CD4-positive, alpha-beta memory T cell (primary cell): ENCODE data around the gene JAKMIP2. TPM values are rescaled to one million over a fixed set of nuclear protein-coding genes. Genes with fewer than 3 reads are reported as not detected.

Experiments used
- CTCF ChIA-PET: fragments of 350-600 bp; sonication (Branson Sonifier 250); formaldehyde crosslinking; loops from one replicate; lab custom pipeline; 2021; ENCODE audit warnings: inconsistent platforms; ENCODE audit not compliant: partially characterized antibody; lab: Charles Lee
- POLR2A ChIA-PET: fragments of 350-600 bp; sonication (Branson Sonifier 250); formaldehyde crosslinking; loops from one replicate; lab custom pipeline; 2021; ENCODE audit not compliant: partially characterized antibody; lab: Charles Lee
- DNase-seq, 5 donors: peaks; one replicate each; pipeline versions ENCODE4 v3.0.0 to v3.0.0-alpha.2; 2020 to 2022; ENCODE audit warnings: mixed read lengths in 1 of 5
- H3K27ac ChIP-seq: one replicate; pipeline ENCODE4 v1.7.0; 2013; ENCODE audit warnings: low read depth, low read length
- H3K27me3 ChIP-seq: 2 replicates; pipeline ENCODE4 v1.7.0; 2013; ENCODE audit warnings: mild to moderate bottlenecking, low read length, moderate library complexity; ENCODE audit not compliant: insufficient read depth
- H3K36me3 ChIP-seq: 2 replicates; pipeline ENCODE4 v1.7.0; 2013; ENCODE audit warnings: mild to moderate bottlenecking, low read length, moderate library complexity; ENCODE audit not compliant: insufficient read depth
- H3K4me1 ChIP-seq: 2 replicates; pipeline ENCODE4 v1.7.0; 2013; ENCODE audit warnings: mild to moderate bottlenecking, low read length, moderate library complexity; ENCODE audit not compliant: insufficient read depth
- H3K4me3 ChIP-seq, 2 donors: one replicate each; pipeline ENCODE4 v1.7.0; 2013; ENCODE audit warnings: low read length in 2 of 2, mild to moderate bottlenecking in 1 of 2
- H3K9me3 ChIP-seq, 2 donors: one replicate each; pipeline ENCODE4 v1.7.0; 2013; ENCODE audit warnings: low read length in 2 of 2, control low read depth in 1 of 2; ENCODE audit not compliant: control insufficient read depth in 1 of 2
- H3K27ac Mint-ChIP-seq, 7 donors: one replicate each; pipeline ENCODE4 v1.8.0; 2020 to 2021; ENCODE audit warnings: mixed read lengths in 7 of 7, mild to moderate bottlenecking in 6 of 7, inconsistent platforms in 3 of 7, moderate library complexity in 3 of 7
- H3K27me3 Mint-ChIP-seq, 2 donors: one replicate each; pipeline ENCODE4 v1.8.0; 2020 to 2021; ENCODE audit warnings: mixed read lengths in 2 of 2
- H3K36me3 Mint-ChIP-seq, 2 donors: one replicate each; pipeline ENCODE4 v1.8.0; 2020 to 2021; ENCODE audit warnings: mixed read lengths in 2 of 2, inconsistent platforms in 1 of 2, mild to moderate bottlenecking in 1 of 2
- H3K4me1 Mint-ChIP-seq, 4 donors: one replicate each; pipeline ENCODE4 v1.8.0; 2020 to 2021; ENCODE audit warnings: mixed read lengths in 4 of 4, mild to moderate bottlenecking in 1 of 4
- H3K4me3 Mint-ChIP-seq, 8 donors: one replicate each; pipeline ENCODE4 v1.8.0; 2020 to 2021; ENCODE audit warnings: mixed read lengths in 8 of 8, mild to moderate bottlenecking in 7 of 8, moderate library complexity in 6 of 8, inconsistent platforms in 3 of 8
- H3K9me3 Mint-ChIP-seq, 8 donors: one replicate each; pipeline ENCODE4 v1.8.0; 2020 to 2021; ENCODE audit warnings: mixed read lengths in 8 of 8, mild to moderate bottlenecking in 5 of 8, inconsistent platforms in 3 of 8, moderate library complexity in 1 of 8
- intact Hi-C: fragments of 100-400 bp; cut with micrococcal nuclease; formaldehyde crosslinking; loops from one replicate; pipeline ENCODE4 v1.15.1; 2023
- polyA plus RNA-seq, 2 donors: library from polyadenylated mRNA; unstranded; fragments of 300-500 nt; fragmentation: Illumina TruSeq; gene quantifications; one replicate each; pipeline ENCODE4 v1.2.3, GENCODE V29; 2021
- total RNA-seq, 2 experiments: library from RNA; stranded (reverse); gene quantifications; one replicate each; pipeline ENCODE4 v1.2.3, GENCODE V29; 2021

The JAKMIP2 gene
- total and polyA plus RNA-seq, 4 experiments from 2014 or later, result 0.32 to 1.7 (median 1.0) TPM

DNA sequence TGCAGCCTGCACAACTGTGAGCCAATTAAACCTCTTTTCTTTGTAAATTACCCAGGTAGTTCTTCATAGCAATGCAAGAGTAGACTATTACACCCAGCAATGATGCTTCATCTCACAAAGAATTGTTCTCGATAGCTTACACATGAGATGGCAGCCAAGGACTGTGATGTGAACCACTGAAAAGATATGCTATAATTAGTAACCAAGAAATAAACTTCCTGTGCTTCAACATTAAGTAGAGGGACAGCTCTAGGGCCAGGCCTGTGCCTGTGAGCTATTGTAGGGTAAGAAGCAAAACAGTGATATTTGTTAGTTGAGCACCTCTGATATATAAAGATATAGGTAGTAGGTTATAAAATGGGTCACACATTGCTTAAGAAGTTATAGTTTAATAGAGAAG lies 230.9 kb downstream of the JAKMIP2 start:
- DNase-seq, result no peak
- intact Hi-C loops, result no loop called here
- ChIA-PET CTCF (no interaction called here), POLR2A (no interaction called here)
- Mint-ChIP-seq H3K9me3 (peaks cover 0 to 6% (median 4%) of the 10 kb centered on the region in 8 donors), H3K4me3 (no peak overlapping the region), H3K4me1 (no peaks in the 10 kb centered on the region), H3K27me3 (peaks cover 0 to 1% of the 10 kb centered on the region in 2 donors), H3K36me3 (no peaks in the 10 kb centered on the region), H3K27ac (no peak overlapping the region)
- H3K27me3 ChIP-seq, result no peaks in the 10 kb centered on the region
- no peak overlapping the region for H3K4me3 ChIP-seq
- H3K4me1 ChIP-seq, result no peaks in the 10 kb centered on the region
- no peaks in the 10 kb centered on the region for H3K9me3 ChIP-seq
- no peaks in the 10 kb centered on the region for H3K36me3 ChIP-seq
- H3K27ac ChIP-seq, result no peak overlapping the region

DNA sequence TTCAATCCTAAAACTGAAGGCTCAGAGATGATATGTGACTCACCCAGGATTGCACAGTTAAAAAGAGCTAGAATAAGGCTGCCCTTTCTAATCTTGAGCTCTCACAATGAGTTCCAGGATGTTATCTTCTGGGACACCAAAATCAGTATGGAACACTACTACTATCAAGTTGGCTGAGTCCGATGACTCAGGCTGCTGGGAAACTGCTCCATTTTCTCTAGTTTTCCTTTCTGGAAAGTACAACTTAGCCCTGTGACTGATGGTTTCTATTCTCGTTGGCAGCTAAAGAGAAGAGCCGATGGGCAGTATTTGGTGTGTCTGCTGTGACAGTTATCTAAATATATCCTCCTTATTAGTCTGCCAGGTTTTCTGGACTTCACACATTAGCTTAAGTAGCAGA lies 234.8 kb downstream of the JAKMIP2 start:
- H3K27me3 Mint-ChIP-seq, result peaks cover 0 to 5% of the 10 kb centered on the region in 2 donors
- no peak overlapping the region for H3K4me3 ChIP-seq
- no peaks in the 10 kb centered on the region for H3K27me3 ChIP-seq
- no peaks in the 10 kb centered on the region for H3K36me3 Mint-ChIP-seq
- H3K36me3 ChIP-seq, result no peaks in the 10 kb centered on the region
- H3K4me3 Mint-ChIP-seq, result no peak overlapping the region
- peaks cover 0 to 6% (median 4%) of the 10 kb centered on the region in 8 donors for H3K9me3 Mint-ChIP-seq
- DNase-seq, result no peak
- no peaks in the 10 kb centered on the region for H3K4me1 Mint-ChIP-seq
- H3K27ac Mint-ChIP-seq, result no peak overlapping the region
- H3K9me3 ChIP-seq, result no peaks in the 10 kb centered on the region
- intact Hi-C loops, result no loop called here
- no peaks in the 10 kb centered on the region for H3K4me1 ChIP-seq
- POLR2A ChIA-PET, result no interaction called here
- CTCF ChIA-PET, result no interaction called here
- no peak overlapping the region for H3K27ac ChIP-seq

DNA sequence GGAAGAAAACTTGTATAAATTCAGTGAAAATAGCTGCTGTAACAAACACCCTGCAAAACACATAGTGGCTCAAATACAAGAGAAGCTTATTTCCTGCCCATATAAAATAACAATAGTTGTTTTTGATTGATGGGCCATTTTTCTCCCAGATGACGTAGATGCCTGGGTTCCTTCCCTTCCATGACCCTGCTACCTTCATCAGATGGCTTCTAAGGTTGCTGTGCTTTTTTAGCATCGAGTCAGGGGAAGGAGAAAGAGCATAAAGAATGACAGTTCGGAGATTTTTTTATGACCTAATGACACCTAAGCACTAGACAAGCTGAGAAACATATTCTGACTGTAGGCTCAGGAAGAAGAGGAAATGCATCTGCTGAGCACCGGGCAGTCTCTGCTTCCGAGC lies 238.0 kb downstream of the JAKMIP2 start:
- Histone ChIP-seq H3K4me1 (no peaks in the 10 kb centered on the region), H3K4me3 (no peak overlapping the region), H3K27me3 (no peaks in the 10 kb centered on the region), H3K27ac (no peak overlapping the region), H3K36me3 (no peaks in the 10 kb centered on the region), H3K9me3 (no peaks in the 10 kb centered on the region)
- no peaks in the 10 kb centered on the region for H3K4me1 Mint-ChIP-seq
- ChIA-PET POLR2A (no interaction called here), CTCF (no interaction called here)
- peaks cover 0 to 5% of the 10 kb centered on the region in 2 donors for H3K27me3 Mint-ChIP-seq
- intact Hi-C loops, result no loop called here
- H3K4me3 Mint-ChIP-seq, result no peak overlapping the region
- peaks cover 0 to 6% (median under 1%) of the 10 kb centered on the region in 8 donors for H3K9me3 Mint-ChIP-seq
- H3K36me3 Mint-ChIP-seq, result no peaks in the 10 kb centered on the region
- no peak for DNase-seq
- H3K27ac Mint-ChIP-seq, result no peak overlapping the region

DNA sequence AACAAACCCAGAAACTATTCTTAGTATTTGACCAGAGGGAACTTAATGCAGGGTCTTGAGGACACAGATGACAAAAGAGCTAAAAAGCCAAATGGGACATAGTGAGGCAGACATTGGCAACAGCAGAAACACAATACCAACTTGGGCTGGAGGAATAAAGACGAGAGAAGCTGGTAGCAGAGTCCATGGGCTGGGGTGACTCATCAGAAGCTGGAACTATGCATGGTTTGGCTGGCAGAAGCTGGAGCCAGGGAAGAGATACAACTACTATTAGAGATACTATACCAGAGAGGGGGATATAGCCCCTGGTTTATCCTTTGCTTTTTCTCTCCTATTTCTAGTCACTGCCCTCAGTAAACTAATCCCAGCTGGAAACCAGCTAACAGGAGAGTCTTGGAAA lies 243.5 kb downstream of the JAKMIP2 start:
- Histone ChIP-seq H3K4me1 (no peaks in the 10 kb centered on the region), H3K9me3 (no peaks in the 10 kb centered on the region), H3K27me3 (no peaks in the 10 kb centered on the region), H3K36me3 (no peaks in the 10 kb centered on the region), H3K4me3 (no peak overlapping the region), H3K27ac (no peak overlapping the region)
- Mint-ChIP-seq H3K4me1 (no peaks in the 10 kb centered on the region), H3K36me3 (no peaks in the 10 kb centered on the region), H3K27me3 (peaks cover 0 to 4% of the 10 kb centered on the region in 2 donors), H3K4me3 (no peak overlapping the region), H3K9me3 (peaks cover 0 to 3% (median 0%) of the 10 kb centered on the region in 8 donors), H3K27ac (no peak overlapping the region)
- intact Hi-C loops, result no loop called here
- no peak for DNase-seq
- POLR2A ChIA-PET, result no interaction called here
- CTCF ChIA-PET, result no interaction called here

DNA sequence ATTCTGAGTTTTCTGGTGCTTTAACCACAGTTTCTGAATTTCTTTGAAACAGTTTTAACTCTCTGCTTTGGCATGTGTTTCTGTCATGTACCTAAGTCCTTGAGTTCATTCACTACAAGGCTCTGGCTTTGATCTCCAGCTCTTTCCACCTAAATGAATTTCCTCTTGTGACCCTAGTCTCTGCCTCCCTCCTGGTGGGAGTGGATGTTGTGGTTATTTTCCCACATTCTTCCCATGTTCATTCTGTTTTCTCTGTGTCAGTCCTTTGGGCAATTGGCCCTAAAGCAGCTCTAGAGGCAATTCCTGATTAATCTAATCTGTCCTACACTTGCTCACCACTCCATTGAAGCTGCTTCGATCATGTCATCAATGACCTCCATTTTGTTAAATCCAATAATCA lies 244.3 kb downstream of the JAKMIP2 start:
- Mint-ChIP-seq H3K4me1 (no peaks in the 10 kb centered on the region), H3K9me3 (peaks cover 0 to 3% (median 0%) of the 10 kb centered on the region in 8 donors), H3K27ac (no peak overlapping the region), H3K4me3 (no peak overlapping the region), H3K27me3 (peaks cover 0 to 4% of the 10 kb centered on the region in 2 donors), H3K36me3 (no peaks in the 10 kb centered on the region)
- intact Hi-C loops, result no loop called here
- H3K9me3 ChIP-seq, result no peaks in the 10 kb centered on the region
- no peaks in the 10 kb centered on the region for H3K4me1 ChIP-seq
- no peaks in the 10 kb centered on the region for H3K36me3 ChIP-seq
- no peak overlapping the region for H3K27ac ChIP-seq
- ChIA-PET CTCF (no interaction called here), POLR2A (no interaction called here)
- H3K27me3 ChIP-seq, result no peaks in the 10 kb centered on the region
- DNase-seq, result no peak
- no peak overlapping the region for H3K4me3 ChIP-seq

Other genes with a start within 250 kb of the JAKMIP2 start
- gene SPINK1, start 48.9 kb upstream of the JAKMIP2 start, total RNA-seq, result not detected
- not detected for gene SPINK1, start 48.9 kb upstream of the JAKMIP2 start, polyA plus RNA-seq
- gene SCGB3A2, start 96.0 kb upstream of the JAKMIP2 start, total RNA-seq, result not detected
- gene SCGB3A2, start 96.0 kb upstream of the JAKMIP2 start, polyA plus RNA-seq, result not detected
- gene C5orf46, start 123.8 kb upstream of the JAKMIP2 start, total RNA-seq, result not detected
- not detected for gene C5orf46, start 123.8 kb upstream of the JAKMIP2 start, polyA plus RNA-seq